Skeletal muscle tissue (tissue), 4 donors: ENCODE results near the gene ASCL1. TPM values are rescaled to one million over a fixed set of nuclear protein-coding genes. Genes with fewer than 3 reads are reported as not detected.

Experiments used
- H3K27ac ChIP-seq: one replicate; pipeline ENCODE4 v1.7.0; 2013; ENCODE audit warnings: mild to moderate bottlenecking, low read depth, low read length, inconsistent platforms
- H3K27me3 ChIP-seq, 3 donors: one replicate each; pipeline ENCODE4 v1.7.0; 2013; ENCODE audit warnings: low read length in 3 of 3; ENCODE audit not compliant: control insufficient read depth in 3 of 3, insufficient read depth in 3 of 3
- H3K36me3 ChIP-seq, 3 donors: one replicate each; pipeline ENCODE4 v1.7.0; 2013; ENCODE audit warnings: low read length in 3 of 3; ENCODE audit not compliant: control insufficient read depth in 3 of 3, insufficient read depth in 3 of 3
- H3K4me1 ChIP-seq, 3 donors: one replicate each; pipeline ENCODE4 v1.7.0; 2013; ENCODE audit warnings: low read length in 3 of 3, mild to moderate bottlenecking in 3 of 3; ENCODE audit not compliant: control insufficient read depth in 3 of 3, insufficient read depth in 3 of 3
- H3K4me3 ChIP-seq, 3 donors: one replicate each; pipeline ENCODE4 v1.7.0; 2013; ENCODE audit warnings: low read length in 3 of 3
- H3K9ac ChIP-seq, 3 donors: one replicate each; pipeline ENCODE4 v1.7.0; 2013; ENCODE audit warnings: low read length in 3 of 3, mild to moderate bottlenecking in 3 of 3, moderate library complexity in 2 of 3, low read depth in 1 of 3
- H3K9me3 ChIP-seq, 3 donors: one replicate each; pipeline ENCODE4 v1.7.0; 2013; ENCODE audit warnings: low read length in 3 of 3; ENCODE audit not compliant: control insufficient read depth in 3 of 3
- total RNA-seq: library from RNA; depleted of rRNA; stranded (reverse); fragments of >200 nt; gene quantifications from one replicate; pipeline ENCODE4 v1.2.3, GENCODE V29; 2014
- donor health status: Osteomylitis.

Gene ASCL1
- total RNA-seq, 1 donor from 2014 or later: not detected

GRCh38 chr12:102918840-102919239, 38.6 kb upstream of the ASCL1 start:
- no peak overlapping the region for H3K9ac ChIP-seq
- no peaks in the 10 kb centered on the region for H3K9me3 ChIP-seq
- no peak overlapping the region for H3K4me3 ChIP-seq
- no peaks in the 10 kb centered on the region for H3K36me3 ChIP-seq
- no peaks in the 10 kb centered on the region for H3K4me1 ChIP-seq
- H3K27me3 ChIP-seq: peaks cover 4 to 7% (median 7%) of the 10 kb centered on the region in 3 donors
- H3K27ac ChIP-seq: no peak overlapping the region

GRCh38 chr12:102920271-102920670, 37.2 kb upstream of the ASCL1 start:
- Histone ChIP-seq H3K27me3 (peaks cover 4 to 7% (median 7%) of the 10 kb centered on the region in 3 donors), H3K9me3 (no peaks in the 10 kb centered on the region), H3K36me3 (no peaks in the 10 kb centered on the region), H3K4me1 (no peaks in the 10 kb centered on the region), H3K9ac (no peak overlapping the region), H3K27ac (no peak overlapping the region), H3K4me3 (no peak overlapping the region)

GRCh38 chr12:102921240-102921639, 36.2 kb upstream of the ASCL1 start:
- H3K9ac ChIP-seq: no peak overlapping the region
- H3K4me3 ChIP-seq: no peak overlapping the region

GRCh38 chr12:102927220-102927619, 30.3 kb upstream of the ASCL1 start:
- no peaks in the 10 kb centered on the region for H3K9me3 ChIP-seq
- H3K4me1 ChIP-seq: no peaks in the 10 kb centered on the region
- H3K36me3 ChIP-seq: no peaks in the 10 kb centered on the region
- no peak overlapping the region for H3K9ac ChIP-seq
- no peak overlapping the region for H3K4me3 ChIP-seq
- no peaks in the 10 kb centered on the region for H3K27me3 ChIP-seq
- H3K27ac ChIP-seq: no peak overlapping the region

More at GRCh38 chr12:102921240-102921639, 36.2 kb upstream of the ASCL1 start:
- Histone ChIP-seq H3K27me3 (peaks cover 4 to 7% (median 7%) of the 10 kb centered on the region in 3 donors), H3K9me3 (no peaks in the 10 kb centered on the region), H3K36me3 (no peaks in the 10 kb centered on the region), H3K4me1 (no peaks in the 10 kb centered on the region), H3K27ac (no peak overlapping the region)

GRCh38 chr12:102933168-102933567, 24.3 kb upstream of the ASCL1 start:
- no peak overlapping the region for H3K27ac ChIP-seq
- H3K9me3 ChIP-seq: no peaks in the 10 kb centered on the region

GRCh38 chr12:102939059-102939458, 18.4 kb upstream of the ASCL1 start:
- H3K27ac ChIP-seq: no peak overlapping the region
- H3K4me3 ChIP-seq: no peak overlapping the region
- no peaks in the 10 kb centered on the region for H3K4me1 ChIP-seq
- peaks cover 0 to 2% (median 0%) of the 10 kb centered on the region in 3 donors for H3K27me3 ChIP-seq
- peaks cover 0 to 3% (median 0%) of the 10 kb centered on the region in 3 donors for H3K9me3 ChIP-seq
- H3K36me3 ChIP-seq: no peaks in the 10 kb centered on the region
- H3K9ac ChIP-seq: no peak overlapping the region

More at GRCh38 chr12:102933168-102933567, 24.3 kb upstream of the ASCL1 start:
- no peak overlapping the region for H3K4me3 ChIP-seq
- no peak overlapping the region for H3K9ac ChIP-seq
- no peaks in the 10 kb centered on the region for H3K27me3 ChIP-seq
- no peaks in the 10 kb centered on the region for H3K4me1 ChIP-seq
- H3K36me3 ChIP-seq: no peaks in the 10 kb centered on the region

GRCh38 chr12:102939670-102940222, 17.7 kb upstream of the ASCL1 start:
- no peak overlapping the region for H3K4me3 ChIP-seq
- no peak overlapping the region for H3K9ac ChIP-seq
- peaks cover 0 to 2% (median 0%) of the 10 kb centered on the region in 3 donors for H3K27me3 ChIP-seq
- H3K36me3 ChIP-seq: no peaks in the 10 kb centered on the region
- H3K4me1 ChIP-seq: no peaks in the 10 kb centered on the region
- H3K27ac ChIP-seq: no peak overlapping the region
- H3K9me3 ChIP-seq: peaks cover 0 to 3% (median 0%) of the 10 kb centered on the region in 3 donors

GRCh38 chr12:102946042-102946441, 11.4 kb upstream of the ASCL1 start:
- peaks cover 0 to 3% (median 2%) of the 10 kb centered on the region in 3 donors for H3K9me3 ChIP-seq
- H3K27me3 ChIP-seq: peaks cover 23 to 28% (median 23%) of the 10 kb centered on the region in 3 donors
- H3K36me3 ChIP-seq: no peaks in the 10 kb centered on the region
- no peak overlapping the region for H3K9ac ChIP-seq
- H3K27ac ChIP-seq: no peak overlapping the region
- no peak overlapping the region for H3K4me3 ChIP-seq
- peaks cover 0 to 4% (median 0%) of the 10 kb centered on the region in 3 donors for H3K4me1 ChIP-seq

- Histone ChIP-seq H3K4me3 (no peak overlapping the region), H3K27me3 (peaks cover 32 to 43% (median 33%) of the 10 kb centered on the region in 3 donors), H3K9me3 (peaks cover 0 to 2% (median 0%) of the 10 kb centered on the region in 3 donors), H3K36me3 (no peaks in the 10 kb centered on the region), H3K9ac (no peak overlapping the region), H3K27ac (no peak overlapping the region), H3K4me1 (peaks cover 0 to 4% (median 0%) of the 10 kb centered on the region in 3 donors)
Measured at GRCh38 chr12:102948941-102949352, 8.5 kb upstream of the ASCL1 start.

GRCh38 chr12:102950107-102950949, 7.1 kb upstream of the ASCL1 start:
- peaks cover 0 to 2% (median 2%) of the 10 kb centered on the region in 3 donors for H3K9me3 ChIP-seq
- H3K27ac ChIP-seq: no peak overlapping the region
- no peak overlapping the region for H3K9ac ChIP-seq
- H3K4me3 ChIP-seq: no peak overlapping the region
- peaks cover 0 to 4% (median 0%) of the 10 kb centered on the region in 3 donors for H3K4me1 ChIP-seq
- peaks cover 43 to 55% (median 46%) of the 10 kb centered on the region in 3 donors for H3K27me3 ChIP-seq
- H3K36me3 ChIP-seq: no peaks in the 10 kb centered on the region
